ENCODE results near the gene SNAP23.

DNA sequence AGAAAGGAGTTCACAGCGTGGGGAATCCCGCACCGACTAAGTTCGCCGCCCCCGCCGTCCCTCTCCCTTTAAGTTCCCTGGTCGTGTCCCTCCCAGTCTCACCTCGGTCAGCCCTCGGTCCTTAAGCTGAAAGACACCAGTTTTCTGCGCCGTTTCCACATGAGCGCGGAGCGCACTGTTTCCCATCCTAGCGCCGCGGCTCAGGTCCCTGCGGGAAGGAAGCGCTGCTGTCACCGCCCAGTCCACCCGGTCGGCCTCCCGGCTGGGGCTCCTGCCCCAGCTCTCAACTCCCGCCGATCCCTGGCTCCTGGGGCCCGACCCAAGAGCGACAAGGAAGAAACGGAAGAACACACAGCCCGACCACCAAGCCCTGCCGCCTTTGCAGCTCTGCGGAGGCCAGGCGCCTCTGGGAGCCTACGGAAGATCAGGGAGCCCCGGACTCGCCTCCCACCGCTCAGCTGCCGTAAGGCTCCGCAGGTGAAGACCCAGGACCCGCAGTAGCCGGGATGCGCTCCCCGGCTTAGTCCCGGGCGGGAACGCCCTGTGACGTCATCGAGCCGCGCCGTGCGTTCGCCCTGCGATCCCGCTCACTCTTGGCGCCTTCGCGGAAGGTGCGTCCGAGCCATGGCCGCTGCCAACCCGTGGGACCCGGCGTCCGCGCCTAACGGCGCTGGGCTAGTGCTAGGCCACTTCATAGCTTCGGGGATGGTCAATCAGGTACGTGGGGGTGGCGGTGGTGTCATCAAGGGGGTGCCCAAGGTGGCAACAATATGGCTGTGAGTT, 53.0 kb downstream of the SNAP23 start, which contains the start of the genes HAUS2 and LRRC57:
- TF ChIP-seq, protein P1, sequence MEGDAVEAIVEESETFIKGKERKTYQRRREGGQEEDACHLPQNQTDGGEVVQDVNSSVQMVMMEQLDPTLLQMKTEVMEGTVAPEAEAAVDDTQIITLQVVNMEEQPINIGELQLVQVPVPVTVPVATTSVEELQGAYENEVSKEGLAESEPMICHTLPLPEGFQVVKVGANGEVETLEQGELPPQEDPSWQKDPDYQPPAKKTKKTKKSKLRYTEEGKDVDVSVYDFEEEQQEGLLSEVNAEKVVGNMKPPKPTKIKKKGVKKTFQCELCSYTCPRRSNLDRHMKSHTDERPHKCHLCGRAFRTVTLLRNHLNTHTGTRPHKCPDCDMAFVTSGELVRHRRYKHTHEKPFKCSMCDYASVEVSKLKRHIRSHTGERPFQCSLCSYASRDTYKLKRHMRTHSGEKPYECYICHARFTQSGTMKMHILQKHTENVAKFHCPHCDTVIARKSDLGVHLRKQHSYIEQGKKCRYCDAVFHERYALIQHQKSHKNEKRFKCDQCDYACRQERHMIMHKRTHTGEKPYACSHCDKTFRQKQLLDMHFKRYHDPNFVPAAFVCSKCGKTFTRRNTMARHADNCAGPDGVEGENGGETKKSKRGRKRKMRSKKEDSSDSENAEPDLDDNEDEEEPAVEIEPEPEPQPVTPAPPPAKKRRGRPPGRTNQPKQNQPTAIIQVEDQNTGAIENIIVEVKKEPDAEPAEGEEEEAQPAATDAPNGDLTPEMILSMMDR (IDR thresholded peaks at IDR 0.05) = peak in 2 of 6 experiments; percentile 3 to 6
- peak; percentile 92 for TF ChIP-seq POLR2A (IDR thresholded peaks at IDR 0.05)
